Retinal pigment epithelial cell (primary cell): ENCODE results near the gene DEPDC7.

Experiments used
- DNase-seq: peaks from one replicate; pipeline ENCODE4 v3.0.0-alpha.2; 2010; ENCODE audit warnings: low read depth
- H3K4me3 ChIP-seq: 2 replicates; pipeline ENCODE4 v1.5.1; 2011; ENCODE audit warnings: mild to moderate bottlenecking, low read length, control low read depth, moderate library complexity
- TF ChIP-seq, protein P1 (sequence below): conservative IDR thresholded peaks from 2 replicates; pipeline ENCODE4 v1.5.1; 2011; ENCODE audit warnings: low read depth, low read length, control low read depth, inconsistent platforms

Gene DEPDC7

DNA sequence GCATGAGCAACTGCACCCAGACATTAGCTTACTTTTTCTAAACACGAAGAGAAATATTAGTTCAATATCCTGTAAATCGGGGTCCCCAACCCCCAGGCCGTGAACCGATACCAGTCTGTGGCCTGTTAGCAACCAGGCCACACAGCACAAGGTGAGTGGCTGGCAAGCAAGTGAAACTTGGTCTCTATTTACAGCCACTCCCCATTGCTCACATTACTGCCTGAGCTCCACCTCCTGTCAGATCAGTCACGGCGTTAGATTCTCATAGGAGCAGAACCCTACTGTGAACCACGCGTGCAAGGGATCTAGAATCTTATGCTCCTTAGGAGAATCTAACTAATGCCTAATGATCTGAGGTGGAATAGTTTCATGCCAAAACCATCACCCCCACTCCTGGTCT, 27.8 kb upstream of the DEPDC7 start:
- H3K4me3 ChIP-seq, result no peak overlapping the region
- TF ChIP-seq, protein P1, sequence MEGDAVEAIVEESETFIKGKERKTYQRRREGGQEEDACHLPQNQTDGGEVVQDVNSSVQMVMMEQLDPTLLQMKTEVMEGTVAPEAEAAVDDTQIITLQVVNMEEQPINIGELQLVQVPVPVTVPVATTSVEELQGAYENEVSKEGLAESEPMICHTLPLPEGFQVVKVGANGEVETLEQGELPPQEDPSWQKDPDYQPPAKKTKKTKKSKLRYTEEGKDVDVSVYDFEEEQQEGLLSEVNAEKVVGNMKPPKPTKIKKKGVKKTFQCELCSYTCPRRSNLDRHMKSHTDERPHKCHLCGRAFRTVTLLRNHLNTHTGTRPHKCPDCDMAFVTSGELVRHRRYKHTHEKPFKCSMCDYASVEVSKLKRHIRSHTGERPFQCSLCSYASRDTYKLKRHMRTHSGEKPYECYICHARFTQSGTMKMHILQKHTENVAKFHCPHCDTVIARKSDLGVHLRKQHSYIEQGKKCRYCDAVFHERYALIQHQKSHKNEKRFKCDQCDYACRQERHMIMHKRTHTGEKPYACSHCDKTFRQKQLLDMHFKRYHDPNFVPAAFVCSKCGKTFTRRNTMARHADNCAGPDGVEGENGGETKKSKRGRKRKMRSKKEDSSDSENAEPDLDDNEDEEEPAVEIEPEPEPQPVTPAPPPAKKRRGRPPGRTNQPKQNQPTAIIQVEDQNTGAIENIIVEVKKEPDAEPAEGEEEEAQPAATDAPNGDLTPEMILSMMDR, result no peak
- no peak for DNase-seq

DNA sequence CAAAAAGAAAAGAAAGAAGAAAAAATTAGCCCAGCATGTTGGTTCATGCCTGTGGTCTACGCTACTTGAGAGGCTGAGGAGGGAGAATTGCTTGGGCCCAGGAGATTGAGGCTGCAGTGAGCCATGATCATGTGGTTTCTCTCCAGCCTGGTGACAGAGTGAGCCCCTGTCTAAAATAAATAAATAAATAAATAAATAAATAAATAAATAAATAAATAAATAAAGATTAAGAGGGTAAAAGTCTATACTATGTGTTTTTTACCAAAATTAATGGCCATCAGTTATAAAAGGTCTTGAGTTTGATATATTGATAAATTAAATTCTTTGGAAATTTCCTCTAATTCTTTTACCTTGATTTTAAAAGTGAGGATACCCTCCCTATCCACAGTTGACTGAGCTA, 25.2 kb upstream of the DEPDC7 start:
- no peak for DNase-seq
- TF ChIP-seq, protein P1, result no peak
- H3K4me3 ChIP-seq, result no peak overlapping the region

DNA sequence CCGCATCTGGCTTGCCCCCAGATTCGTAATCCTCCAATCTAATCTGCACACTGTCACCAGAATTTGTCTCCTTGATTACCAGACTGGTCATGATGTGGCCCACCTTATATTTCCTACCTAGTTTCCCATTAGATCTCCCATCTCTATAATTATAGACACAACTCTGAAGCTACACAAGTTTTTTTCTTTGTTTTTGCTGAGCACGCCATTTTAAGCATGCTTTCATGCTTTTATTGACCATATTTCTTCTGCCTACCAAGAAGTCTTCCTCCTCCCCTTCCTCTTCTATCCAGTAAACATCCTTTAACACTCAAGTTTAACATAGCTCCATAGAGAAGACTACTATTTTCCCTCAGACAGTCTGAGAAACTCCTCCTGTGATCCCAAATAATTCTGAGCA, 24.3 kb upstream of the DEPDC7 start:
- TF ChIP-seq, protein P1, result no peak
- H3K4me3 ChIP-seq, result no peak overlapping the region
- DNase-seq, result no peak

DNA sequence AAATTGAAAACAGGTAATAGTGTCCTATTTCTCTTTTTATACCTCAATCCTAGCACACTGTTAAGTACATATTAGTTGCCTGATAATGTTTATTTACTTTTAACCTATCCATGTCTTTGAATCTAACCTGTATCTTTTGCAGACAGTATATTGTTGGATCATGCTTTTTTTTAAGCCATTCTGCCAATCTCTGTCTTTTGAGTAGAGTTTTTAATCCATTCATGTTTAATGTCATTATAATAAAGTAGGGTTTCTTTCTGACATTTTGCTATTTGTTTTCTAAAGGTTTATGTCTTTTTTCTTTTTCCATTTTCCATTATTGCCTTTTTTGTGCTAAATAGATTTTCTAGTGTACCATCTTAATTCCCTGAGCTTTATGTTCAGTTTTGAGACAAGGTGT, 23.8 kb upstream of the DEPDC7 start:
- DNase-seq, result no peak
- H3K4me3 ChIP-seq, result no peak overlapping the region
- TF ChIP-seq, protein P1, result no peak

DNA sequence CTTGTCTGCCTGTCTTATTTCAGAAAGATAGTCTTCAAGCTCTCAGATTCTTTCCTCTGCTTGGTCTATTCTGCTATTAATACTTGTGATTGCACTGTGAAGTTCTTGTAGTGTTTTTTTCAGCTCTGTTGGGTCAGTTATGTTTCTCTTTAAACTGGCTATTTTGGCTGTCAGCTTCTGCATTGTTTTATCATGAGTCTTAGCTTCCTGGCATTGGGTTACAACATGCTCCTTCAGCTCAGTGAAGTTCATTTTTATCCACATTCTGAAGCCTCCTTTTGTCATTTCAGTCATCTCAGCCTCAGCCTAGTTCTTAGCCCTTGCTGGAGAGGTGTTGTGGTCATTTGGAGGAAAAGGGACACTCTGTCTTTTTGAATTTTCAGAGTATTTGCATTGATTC, 15.5 kb upstream of the DEPDC7 start:
- DNase-seq, result peak; percentile 38

DNA sequence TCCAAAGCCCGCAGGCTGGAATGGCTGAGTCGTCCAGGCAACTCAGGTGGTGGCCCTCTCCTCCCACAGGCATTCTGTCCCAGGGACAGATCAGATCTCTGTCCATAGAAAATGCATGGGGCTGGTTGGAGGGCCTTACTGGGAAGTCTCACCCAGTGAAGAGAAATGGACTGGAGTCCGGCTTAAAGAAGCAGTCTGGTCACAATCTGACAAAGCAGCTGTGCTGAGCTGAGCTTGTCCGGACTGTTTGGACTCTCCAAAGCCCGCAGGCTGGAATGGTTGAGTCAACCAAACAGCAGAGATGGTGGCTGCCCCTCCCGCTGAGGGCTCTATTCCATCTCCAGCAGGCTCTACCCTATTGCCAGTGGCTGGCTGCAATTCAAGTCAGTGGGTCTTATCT, 14.4 kb upstream of the DEPDC7 start:
- H3K4me3 ChIP-seq, result no peak overlapping the region
- no peak for DNase-seq
- TF ChIP-seq, protein P1, result no peak

More for the DNA sequence above, 15.5 kb upstream of the DEPDC7 start:
- TF ChIP-seq, protein P1, result no peak
- H3K4me3 ChIP-seq, result no peak overlapping the region

DNA sequence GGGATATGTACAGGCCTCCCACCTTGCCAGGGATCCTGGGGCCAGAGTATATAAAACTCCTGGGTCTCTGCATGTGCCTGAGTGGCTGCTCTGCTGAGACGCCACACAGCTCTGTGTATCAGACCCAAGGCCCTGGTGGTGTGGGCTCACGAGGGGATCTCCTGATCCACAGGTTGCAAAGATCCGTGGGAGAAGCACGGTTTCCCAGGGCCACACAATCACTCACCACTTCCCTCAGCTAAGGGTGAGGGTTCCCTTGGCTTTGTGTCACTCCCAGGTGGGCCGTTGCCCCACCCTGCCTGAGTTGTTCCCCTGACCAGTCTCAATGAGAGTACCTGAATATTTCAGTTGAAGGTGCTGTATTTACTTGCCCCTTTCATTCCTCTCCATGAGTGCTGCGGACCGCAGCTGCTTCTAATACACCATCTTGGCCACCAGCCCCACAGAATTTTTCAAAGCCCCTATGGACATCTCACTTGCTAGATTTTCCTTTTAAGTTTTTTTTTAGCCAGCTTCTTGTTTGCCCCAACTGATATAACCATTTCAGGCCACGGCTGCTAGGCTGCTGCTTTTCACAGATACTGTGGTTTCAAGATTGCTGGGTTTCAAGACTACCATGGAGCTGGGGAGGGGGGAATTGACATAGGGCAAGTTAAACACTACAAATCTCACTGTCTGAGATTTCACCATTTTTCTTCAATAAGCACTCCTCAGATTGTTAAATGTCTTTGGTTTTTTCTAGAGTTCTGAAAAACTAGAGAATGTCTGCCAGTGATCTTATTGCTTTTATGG, 13.7 kb upstream of the DEPDC7 start:
- DNase-seq, result no peak
- no peak overlapping the region for H3K4me3 ChIP-seq
- TF ChIP-seq, protein P1, result no peak
